HFF-Myc (cell line): ENCODE results near the gene ITK.

Experiments
- DNase-seq: peaks from one replicate; pipeline ENCODE4 v3.0.0-alpha.2; 2011; ENCODE audit warnings: low read depth; ENCODE audit errors: extremely low read depth
- H3K4me3 ChIP-seq: replicated peaks from 2 replicates; pipeline ENCODE4 v1.5.1; 2011; ENCODE audit warnings: low read depth, mild to moderate bottlenecking, control low read depth, low read length
- CTCF ChIP-seq: IDR thresholded peaks from 2 replicates; pipeline ENCODE4 v1.5.1; 2012; ENCODE audit warnings: mild to moderate bottlenecking, low read depth, low read length, control low read depth; ENCODE audit errors: missing control alignments

The ITK gene

GRCh38 chr5:157180374-157181264 is at the start of gene ITK:
TSS of gene ITK (plus strand) at chr5:157180840. CDS start at chr5:157180978, 138 bp downstream.
- no peak for DNase-seq
- no peak within 1 kb of the TSS for H3K4me3 ChIP-seq
- no peak for TF ChIP-seq CTCF

GRCh38 chr5:157130925-157131324 is 49.7 kb upstream of the ITK start:
- DNase-seq: no peak
- no peak overlapping the region for H3K4me3 ChIP-seq
- no peak for TF ChIP-seq CTCF

GRCh38 chr5:157132281-157132612 is 48.4 kb upstream of the ITK start:
- H3K4me3 ChIP-seq: no peak overlapping the region
- DNase-seq: no peak
- TF ChIP-seq CTCF: no peak

- DNase-seq: no peak
- TF ChIP-seq CTCF: no peak
- no peak overlapping the region for H3K4me3 ChIP-seq
Observed at GRCh38 chr5:157137691-157138090, 42.9 kb upstream of the ITK start.

- peak within 1 kb of the TSS; percentile 95 for H3K4me3 ChIP-seq
- DNase-seq: peak; percentile 99
- no peak for TF ChIP-seq CTCF
Observed at GRCh38 chr5:157142317-157143126, 38.1 kb upstream of the ITK start, which contains the start of gene MED7. TSS of gene MED7 (minus strand) at chr5:157142865. CDS start at chr5:157139431, 3,434 bp downstream.

- TF ChIP-seq CTCF: no peak
- peak; percentile 22 for DNase-seq
- H3K4me3 ChIP-seq: peak overlapping the region; percentile 95
Observed at GRCh38 chr5:157143127-157143971, 37.3 kb upstream of the ITK start.
